HepG2 (cell line): ENCODE data around the gene KLHL11. TPM values are rescaled to one million over a fixed set of nuclear protein-coding genes. Genes with fewer than 3 reads are reported as not detected.

Source experiments
- ATAD3A ChIP-seq: sonication (generic); formaldehyde crosslinking; IDR thresholded peaks from 2 replicates; pipeline ENCODE4 v1.4.0; 2020; ENCODE audit warnings: missing genetic modification reagents
- CBX1 ChIP-seq: IDR thresholded peaks from one replicate; pipeline ENCODE4 v1.6.1; 2016; ENCODE audit warnings: antibody characterized with exemption, low read depth
- ETV6 ChIP-seq: sonication (generic); formaldehyde crosslinking; conservative IDR thresholded peaks from 2 replicates; pipeline ENCODE4 v1.4.0; 2020; ENCODE audit warnings: missing genetic modification reagents
- FOSL1 ChIP-seq: sonication (generic); formaldehyde crosslinking; IDR thresholded peaks from 2 replicates; pipeline ENCODE4 v1.9.0; 2021; ENCODE audit warnings: missing genetic modification reagents, borderline replicate concordance
- HOXA3 ChIP-seq: sonication (generic); formaldehyde crosslinking; IDR thresholded peaks from 2 replicates; pipeline ENCODE4 v1.5.0; 2020; ENCODE audit warnings: missing genetic modification reagents
- HOXA5 ChIP-seq: sonication (generic); formaldehyde crosslinking; IDR thresholded peaks from 2 replicates; pipeline ENCODE4 v1.4.0; 2020; ENCODE audit warnings: missing genetic modification reagents
- IRF2 ChIP-seq: IDR thresholded peaks from 2 replicates; pipeline ENCODE4 v1.6.1; 2018; ENCODE audit warnings: missing genetic modification reagents, missing compliant biosample characterization
- KDM6A ChIP-seq: IDR thresholded peaks from 2 replicates; pipeline ENCODE4 v1.6.1; 2016; ENCODE audit warnings: low read depth
- NFE2L1 ChIP-seq: sonication (generic); formaldehyde crosslinking; IDR thresholded peaks from 2 replicates; pipeline ENCODE4 v1.4.0; 2020; ENCODE audit warnings: missing genetic modification reagents, mild to moderate bottlenecking, borderline replicate concordance
- POLR2A ChIP-seq, 2 experiments: IDR thresholded peaks; 2 replicates each; pipeline ENCODE4 v1.6.1; 2011; ENCODE audit warnings: low read depth in 2 of 2, low read length in 2 of 2, mild to moderate bottlenecking in 1 of 2, moderate library complexity in 1 of 2; ENCODE audit not compliant: insufficient read depth in 1 of 2
- SAFB2 ChIP-seq: sonication (generic); formaldehyde crosslinking; IDR thresholded peaks from 2 replicates; pipeline ENCODE4 v1.5.1; 2020; ENCODE audit warnings: missing genetic modification reagents, low read depth, mild to moderate bottlenecking, borderline replicate concordance
- SETDB1 ChIP-seq: sonication (generic); formaldehyde crosslinking; IDR thresholded peaks from 2 replicates; pipeline ENCODE4 v1.5.1; 2020; ENCODE audit warnings: missing genetic modification reagents, mild to moderate bottlenecking, borderline replicate concordance
- SRSF1 ChIP-seq: fragments of 200-400 bp; formaldehyde crosslinking; optimal IDR thresholded peaks from 2 replicates; pipeline ENCODE3; 2017; ENCODE audit warnings: mild to moderate bottlenecking, low read depth, low read length, moderate library complexity
- TGIF2 ChIP-seq: IDR thresholded peaks from 2 replicates; pipeline ENCODE4 v1.6.1; 2016; ENCODE audit warnings: control low read depth, missing compliant biosample characterization
- XRCC5 ChIP-seq: fragments of 200-400 bp; formaldehyde crosslinking; optimal IDR thresholded peaks from 2 replicates; pipeline ENCODE3; 2017; ENCODE audit warnings: mild to moderate bottlenecking, low read length
- ZNF430 ChIP-seq: sonication (generic); formaldehyde crosslinking; IDR thresholded peaks from 2 replicates; pipeline ENCODE4 v1.9.0; 2021; ENCODE audit warnings: mild to moderate bottlenecking, missing genetic modification reagents
- ZNF549 ChIP-seq: sonication (generic); formaldehyde crosslinking; IDR thresholded peaks from 2 replicates; pipeline ENCODE4 v1.5.0; 2020; ENCODE audit warnings: missing genetic modification reagents
- ZNF713 ChIP-seq: sonication (generic); formaldehyde crosslinking; IDR thresholded peaks from 2 replicates; pipeline ENCODE4 v1.4.0; 2020; ENCODE audit warnings: mild to moderate bottlenecking, missing genetic modification reagents
- polyA plus RNA-seq, 8 experiments: library from polyadenylated mRNA; depleted of rRNA in 3 of 8; stranded (reverse) in 7 of 8; unstranded in 1 of 8; fragments of >200 nt; fragmentation: Illumina TruSeq in 4 of 8; extraction: Trizol in 4 of 8; gene quantifications; 2 replicates each; pipeline versions ENCODE4 v1.2.1 to v1.2.3, GENCODE V29; 2011 to 2016; ENCODE audit warnings: low read depth in 4 of 8, missing spikeins in 1 of 8, mixed read lengths in 1 of 8; ENCODE audit not compliant: insufficient read depth in 1 of 8
- total RNA-seq, 5 experiments: library from RNA; depleted of rRNA; stranded (reverse); fragments of >200 nt; fragmentation: Illumina TruSeq; extraction: Trizol; gene quantifications; 2 replicates each; pipeline ENCODE4 v1.2.3, GENCODE V29; 2016; ENCODE audit warnings: low read depth in 1 of 5
- TF ChIP-seq, protein P1 (sequence below): sonication (generic); formaldehyde crosslinking; IDR thresholded peaks from 2 replicates; pipeline ENCODE4 v1.4.0; 2020; ENCODE audit warnings: missing genetic modification reagents, borderline replicate concordance
- TF ChIP-seq, protein P2 (sequence below): sonication (generic); formaldehyde crosslinking; IDR thresholded peaks from 2 replicates; pipeline ENCODE4 v1.4.0; 2020; ENCODE audit warnings: missing genetic modification reagents
- TF ChIP-seq, protein P3 (sequence below): sonication (generic); formaldehyde crosslinking; IDR thresholded peaks from 2 replicates; pipeline ENCODE4 v1.8.0; 2022; ENCODE audit warnings: mild to moderate bottlenecking, missing genetic modification reagents, moderate library complexity
- TF ChIP-seq, protein P4 (sequence below): IDR thresholded peaks from 2 replicates; pipeline ENCODE4 v1.6.1; 2012; ENCODE audit warnings: low read depth, low read length, improper control_type of control experiment

KLHL11 gene
- total and polyA plus RNA-seq, 2 of the 13 experiments (the other 11 are each of a cell fraction or from before 2014, with no cell fraction given), result 7.7 to 27.5 TPM

DNA sequence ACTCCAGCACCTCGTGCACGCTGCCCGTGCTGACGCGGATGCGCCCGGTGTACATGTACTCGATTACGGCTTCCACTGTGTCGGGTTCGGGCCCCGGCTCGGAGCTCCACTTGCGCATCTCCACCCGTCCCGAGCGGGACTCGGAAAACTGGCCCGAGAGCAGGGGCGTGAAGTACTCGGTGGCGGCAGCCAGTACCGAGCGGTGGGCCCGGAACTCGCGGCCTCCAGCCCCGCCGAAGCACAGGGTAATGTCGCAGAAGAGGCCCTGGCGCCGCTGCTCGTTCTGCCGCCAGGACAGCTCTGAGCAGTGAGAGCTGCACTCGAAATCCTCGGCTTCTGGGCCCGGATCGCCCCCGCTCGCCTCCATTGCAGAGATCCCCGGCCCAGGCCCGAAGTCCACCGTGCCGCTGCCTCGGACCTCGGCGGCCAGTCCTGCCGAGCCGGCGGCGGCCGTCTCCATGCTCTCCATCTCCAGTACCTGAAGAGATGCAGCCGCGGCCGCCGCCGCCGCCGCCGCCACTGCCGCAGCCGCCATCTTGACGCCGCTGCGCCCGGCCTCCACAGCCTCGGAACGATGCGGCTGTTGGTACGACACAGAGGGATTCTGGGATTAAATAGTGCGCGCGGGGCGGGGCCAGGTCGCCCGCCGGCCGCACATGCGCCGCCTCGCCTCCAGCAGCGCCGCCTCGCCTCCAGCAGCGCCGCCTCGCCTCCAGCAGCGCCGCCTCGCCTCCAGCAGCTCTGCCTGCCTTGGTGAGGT lies at the start of gene KLHL11 (continued):
- TF ChIP-seq ZNF549 (CRISPR knock-in tag) (no peak; the same call in 1 of the 2 replicates), KDM6A (CRISPR knock-in tag) (no peak), SETDB1 (no peak), XRCC5 (peak; percentile 60), FOSL1 (CRISPR knock-in tag) (no peak; the same call in 1 of the 2 replicates), TGIF2 (CRISPR knock-in tag) (0 out of 2 replicates have a peak, but pooled peaks have one; percentile 39), ETV6 (CRISPR knock-in tag) (peak; percentile 77; the same call in 1 of the 2 replicates), ZNF713 (CRISPR knock-in tag) (peak; percentile 79; the same call in 1 of the 2 replicates), ZNF430 (CRISPR knock-in tag) (peak; percentile 92), POLR2A (IDR thresholded peaks at IDR 0.05; ENCODE audit: insufficient read depth in 1 of 2, low read depth in 2 of 2, low read length in 2 of 2) (peak; percentile 82 to 93), HOXA3 (peak; percentile 98), NFE2L1 (CRISPR knock-in tag) (no peak), SRSF1 (peak; percentile 72), HOXA5 (CRISPR knock-in tag) (peak; percentile 87), ATAD3A (no peak), SAFB2 (CRISPR knock-in tag) (peak; percentile 27; the same call in 1 of the 2 replicates), IRF2 (CRISPR knock-in tag) (peak; percentile 59), CBX1 (peak; percentile 46)
- TF ChIP-seq, protein P1, sequence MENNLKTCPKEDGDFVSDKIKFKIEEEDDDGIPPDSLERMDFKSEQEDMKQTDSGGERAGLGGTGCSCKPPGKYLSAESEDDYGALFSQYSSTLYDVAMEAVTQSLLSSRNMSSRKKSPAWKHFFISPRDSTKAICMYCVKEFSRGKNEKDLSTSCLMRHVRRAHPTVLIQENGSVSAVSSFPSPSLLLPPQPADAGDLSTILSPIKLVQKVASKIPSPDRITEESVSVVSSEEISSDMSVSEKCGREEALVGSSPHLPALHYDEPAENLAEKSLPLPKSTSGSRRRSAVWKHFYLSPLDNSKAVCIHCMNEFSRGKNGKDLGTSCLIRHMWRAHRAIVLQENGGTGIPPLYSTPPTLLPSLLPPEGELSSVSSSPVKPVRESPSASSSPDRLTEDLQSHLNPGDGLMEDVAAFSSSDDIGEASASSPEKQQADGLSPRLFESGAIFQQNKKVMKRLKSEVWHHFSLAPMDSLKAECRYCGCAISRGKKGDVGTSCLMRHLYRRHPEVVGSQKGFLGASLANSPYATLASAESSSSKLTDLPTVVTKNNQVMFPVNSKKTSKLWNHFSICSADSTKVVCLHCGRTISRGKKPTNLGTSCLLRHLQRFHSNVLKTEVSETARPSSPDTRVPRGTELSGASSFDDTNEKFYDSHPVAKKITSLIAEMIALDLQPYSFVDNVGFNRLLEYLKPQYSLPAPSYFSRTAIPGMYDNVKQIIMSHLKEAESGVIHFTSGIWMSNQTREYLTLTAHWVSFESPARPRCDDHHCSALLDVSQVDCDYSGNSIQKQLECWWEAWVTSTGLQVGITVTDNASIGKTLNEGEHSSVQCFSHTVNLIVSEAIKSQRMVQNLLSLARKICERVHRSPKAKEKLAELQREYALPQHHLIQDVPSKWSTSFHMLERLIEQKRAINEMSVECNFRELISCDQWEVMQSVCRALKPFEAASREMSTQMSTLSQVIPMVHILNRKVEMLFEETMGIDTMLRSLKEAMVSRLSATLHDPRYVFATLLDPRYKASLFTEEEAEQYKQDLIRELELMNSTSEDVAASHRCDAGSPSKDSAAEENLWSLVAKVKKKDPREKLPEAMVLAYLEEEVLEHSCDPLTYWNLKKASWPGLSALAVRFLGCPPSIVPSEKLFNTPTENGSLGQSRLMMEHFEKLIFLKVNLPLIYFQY (CRISPR knock-in tag), result no peak; the same call in none of the 2 replicates
- TF ChIP-seq, protein P2, sequence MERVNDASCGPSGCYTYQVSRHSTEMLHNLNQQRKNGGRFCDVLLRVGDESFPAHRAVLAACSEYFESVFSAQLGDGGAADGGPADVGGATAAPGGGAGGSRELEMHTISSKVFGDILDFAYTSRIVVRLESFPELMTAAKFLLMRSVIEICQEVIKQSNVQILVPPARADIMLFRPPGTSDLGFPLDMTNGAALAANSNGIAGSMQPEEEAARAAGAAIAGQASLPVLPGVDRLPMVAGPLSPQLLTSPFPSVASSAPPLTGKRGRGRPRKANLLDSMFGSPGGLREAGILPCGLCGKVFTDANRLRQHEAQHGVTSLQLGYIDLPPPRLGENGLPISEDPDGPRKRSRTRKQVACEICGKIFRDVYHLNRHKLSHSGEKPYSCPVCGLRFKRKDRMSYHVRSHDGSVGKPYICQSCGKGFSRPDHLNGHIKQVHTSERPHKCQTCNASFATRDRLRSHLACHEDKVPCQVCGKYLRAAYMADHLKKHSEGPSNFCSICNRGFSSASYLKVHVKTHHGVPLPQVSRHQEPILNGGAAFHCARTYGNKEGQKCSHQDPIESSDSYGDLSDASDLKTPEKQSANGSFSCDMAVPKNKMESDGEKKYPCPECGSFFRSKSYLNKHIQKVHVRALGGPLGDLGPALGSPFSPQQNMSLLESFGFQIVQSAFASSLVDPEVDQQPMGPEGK (CRISPR knock-in tag), result no peak
- TF ChIP-seq, protein P3, sequence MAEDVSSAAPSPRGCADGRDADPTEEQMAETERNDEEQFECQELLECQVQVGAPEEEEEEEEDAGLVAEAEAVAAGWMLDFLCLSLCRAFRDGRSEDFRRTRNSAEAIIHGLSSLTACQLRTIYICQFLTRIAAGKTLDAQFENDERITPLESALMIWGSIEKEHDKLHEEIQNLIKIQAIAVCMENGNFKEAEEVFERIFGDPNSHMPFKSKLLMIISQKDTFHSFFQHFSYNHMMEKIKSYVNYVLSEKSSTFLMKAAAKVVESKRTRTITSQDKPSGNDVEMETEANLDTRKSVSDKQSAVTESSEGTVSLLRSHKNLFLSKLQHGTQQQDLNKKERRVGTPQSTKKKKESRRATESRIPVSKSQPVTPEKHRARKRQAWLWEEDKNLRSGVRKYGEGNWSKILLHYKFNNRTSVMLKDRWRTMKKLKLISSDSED (CRISPR knock-in tag), result peak; percentile 76; the same call in 1 of the 2 replicates
- TF ChIP-seq, protein P4, sequence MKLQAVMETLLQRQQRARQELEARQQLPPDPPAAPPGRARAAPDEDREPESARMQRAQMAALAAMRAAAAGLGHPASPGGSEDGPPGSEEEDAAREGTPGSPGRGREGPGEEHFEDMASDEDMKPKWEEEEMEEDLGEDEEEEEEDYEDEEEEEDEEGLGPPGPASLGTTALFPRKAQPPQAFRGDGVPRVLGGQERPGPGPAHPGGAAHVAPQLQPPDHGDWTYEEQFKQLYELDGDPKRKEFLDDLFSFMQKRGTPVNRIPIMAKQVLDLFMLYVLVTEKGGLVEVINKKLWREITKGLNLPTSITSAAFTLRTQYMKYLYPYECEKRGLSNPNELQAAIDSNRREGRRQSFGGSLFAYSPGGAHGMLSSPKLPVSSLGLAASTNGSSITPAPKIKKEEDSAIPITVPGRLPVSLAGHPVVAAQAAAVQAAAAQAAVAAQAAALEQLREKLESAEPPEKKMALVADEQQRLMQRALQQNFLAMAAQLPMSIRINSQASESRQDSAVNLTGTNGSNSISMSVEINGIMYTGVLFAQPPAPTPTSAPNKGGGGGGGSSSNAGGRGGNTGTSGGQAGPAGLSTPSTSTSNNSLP, result peak; percentile 69
